HEK293 (cell line): ENCODE measurements around the gene MRPS22.
A peak's percentile ranks its signal among the peaks of the same experiment; 100 is the strongest.

Experiments used
- CTCF ChIA-PET: fragments of 350-600 bp; formaldehyde crosslinking; extraction: SDS; loops from one replicate; lab custom pipeline; 2021; ENCODE audit warnings: antibody characterized with exemption; lab: Yijun Ruan, JAX
- POLR2A ChIA-PET: fragments of 300-600 bp; formaldehyde crosslinking; extraction: SDS; loops from one replicate; lab custom pipeline; 2020; ENCODE audit warnings: antibody characterized with exemption, inconsistent platforms; lab: Yijun Ruan, JAX
- H3K27ac ChIP-seq: fragments of 200-500 bp; sonication (Bioruptor generic); 2 replicates; pipeline ENCODE4 v1.5.1; 2014; ENCODE audit warnings: low read depth, low read length, control low read depth, inconsistent platforms; ENCODE audit errors: extremely low read depth
- H3K36me3 ChIP-seq, 2 experiments: fragments of 200-500 bp in 1 of 2; sonication (Bioruptor generic) in 1 of 2; 1 replicate in 1 of 2; 2 replicates in 1 of 2; pipeline ENCODE4 v1.5.1; 2014 to 2017; ENCODE audit warnings: inconsistent platforms in 2 of 2, low read length in 2 of 2; ENCODE audit not compliant: control insufficient read depth in 2 of 2, insufficient read depth in 1 of 2
- H3K4me1 ChIP-seq: fragments of 200-500 bp; sonication (Bioruptor generic); 2 replicates; pipeline ENCODE4 v1.5.1; 2014; ENCODE audit warnings: mild to moderate bottlenecking, low read length, inconsistent platforms; ENCODE audit not compliant: control insufficient read depth, insufficient read depth
- H3K4me3 ChIP-seq: 2 replicates; pipeline ENCODE4 v1.5.1; 2011; ENCODE audit warnings: low read depth, mild to moderate bottlenecking, control low read depth, low read length, moderate library complexity
- H3K9me3 ChIP-seq: fragments of 200-500 bp; sonication (Bioruptor generic); 2 replicates; pipeline ENCODE4 v1.5.1; 2014; ENCODE audit warnings: low read depth, low read length, inconsistent platforms; ENCODE audit not compliant: control insufficient read depth, insufficient read depth
- BCL11B ChIP-seq: fragments of 450-650 bp; formaldehyde crosslinking; IDR thresholded peaks from 2 replicates; pipeline ENCODE4 v1.5.1; 2016; ENCODE audit warnings: low read depth, missing biosample characterization, missing genetic modification characterization
- GLI4 ChIP-seq: fragments of 450-650 bp; formaldehyde crosslinking; IDR thresholded peaks from 2 replicates; pipeline ENCODE4 v1.5.1; 2016; ENCODE audit warnings: missing biosample characterization, missing genetic modification characterization
- GLIS1 ChIP-seq: fragments of 450-650 bp; formaldehyde crosslinking; IDR thresholded peaks from 2 replicates; pipeline ENCODE4 v1.5.1; 2016; ENCODE audit warnings: missing biosample characterization, missing genetic modification characterization
- KLF1 ChIP-seq: fragments of 450-650 bp; formaldehyde crosslinking; IDR thresholded peaks from 2 replicates; pipeline ENCODE4 v1.5.1; 2016; ENCODE audit warnings: missing biosample characterization, missing genetic modification characterization
- KLF9 ChIP-seq: fragments of 450-650 bp; formaldehyde crosslinking; IDR thresholded peaks from 2 replicates; pipeline ENCODE4 v1.5.1; 2016; ENCODE audit warnings: missing biosample characterization, missing genetic modification characterization, low read depth
- PRDM1 ChIP-seq: fragments of 450-650 bp; formaldehyde crosslinking; IDR thresholded peaks from 2 replicates; pipeline ENCODE4; 2016; ENCODE audit warnings: missing biosample characterization, missing genetic modification characterization
- SCRT1 ChIP-seq: fragments of 450-650 bp; formaldehyde crosslinking; IDR thresholded peaks from 2 replicates; pipeline ENCODE4 v1.5.1; 2016; ENCODE audit warnings: missing biosample characterization, missing genetic modification characterization, borderline replicate concordance
- SCRT2 ChIP-seq: fragments of 450-650 bp; formaldehyde crosslinking; IDR thresholded peaks from 2 replicates; pipeline ENCODE4 v1.5.1; 2016; ENCODE audit warnings: missing biosample characterization, missing genetic modification characterization
- TCF7L2 ChIP-seq: IDR thresholded peaks from 2 replicates; pipeline ENCODE4 v1.6.1; 2011; ENCODE audit warnings: low read depth, mild to moderate bottlenecking, inconsistent platforms, low read length, moderate library complexity, borderline replicate concordance
- ZBTB10 ChIP-seq: fragments of 450-650 bp; formaldehyde crosslinking; IDR thresholded peaks from 2 replicates; pipeline ENCODE4 v1.5.1; 2016; ENCODE audit warnings: missing biosample characterization, missing genetic modification characterization
- ZBTB7A ChIP-seq: fragments of 450-650 bp; formaldehyde crosslinking; IDR thresholded peaks from 2 replicates; pipeline ENCODE4 v1.5.1; 2016; ENCODE audit warnings: low read depth, missing biosample characterization, missing genetic modification characterization
- ZEB2 ChIP-seq: fragments of 450-650 bp; formaldehyde crosslinking; IDR thresholded peaks from 2 replicates; pipeline ENCODE4 v1.5.1; 2016; ENCODE audit warnings: missing biosample characterization, missing genetic modification characterization
- ZFP69B ChIP-seq: fragments of 450-650 bp; formaldehyde crosslinking; IDR thresholded peaks from 2 replicates; pipeline ENCODE4 v1.5.1; 2016; ENCODE audit warnings: missing biosample characterization, missing genetic modification characterization
- ZNF114 ChIP-seq: fragments of 450-650 bp; formaldehyde crosslinking; IDR thresholded peaks from 2 replicates; pipeline ENCODE4 v1.5.0; 2017; ENCODE audit warnings: missing biosample characterization, missing genetic modification characterization
- ZNF133 ChIP-seq: fragments of 450-650 bp; formaldehyde crosslinking; IDR thresholded peaks from 2 replicates; pipeline ENCODE4 v1.5.1; 2016; ENCODE audit warnings: missing biosample characterization, missing genetic modification characterization
- ZNF18 ChIP-seq: fragments of 450-650 bp; formaldehyde crosslinking; IDR thresholded peaks from 2 replicates; pipeline ENCODE4 v1.5.1; 2016; ENCODE audit warnings: missing biosample characterization, missing genetic modification characterization
- ZNF184 ChIP-seq: fragments of 450-650 bp; IDR thresholded peaks from 2 replicates; pipeline ENCODE4 v1.5.1; 2018; ENCODE audit warnings: missing biosample characterization, mild to moderate bottlenecking, missing genetic modification characterization
- ZNF324 ChIP-seq: fragments of 450-650 bp; formaldehyde crosslinking; IDR thresholded peaks from 2 replicates; pipeline ENCODE4 v1.5.1; 2016; ENCODE audit warnings: missing biosample characterization, missing genetic modification characterization
- ZNF354C ChIP-seq: fragments of 450-650 bp; formaldehyde crosslinking; IDR thresholded peaks from 2 replicates; pipeline ENCODE4 v1.5.1; 2016; ENCODE audit warnings: missing biosample characterization, missing genetic modification characterization, low read depth, borderline replicate concordance
- ZNF514 ChIP-seq: fragments of 450-650 bp; formaldehyde crosslinking; IDR thresholded peaks from 2 replicates; pipeline ENCODE4 v1.5.1; 2016; ENCODE audit warnings: missing biosample characterization, missing genetic modification characterization
- ZNF521 ChIP-seq: fragments of 450-650 bp; formaldehyde crosslinking; IDR thresholded peaks from 2 replicates; pipeline ENCODE4 v1.5.1; 2017; ENCODE audit warnings: missing biosample characterization, mild to moderate bottlenecking, missing genetic modification characterization
- ZNF707 ChIP-seq: fragments of 450-650 bp; formaldehyde crosslinking; IDR thresholded peaks from 2 replicates; pipeline ENCODE4 v1.5.1; 2016; ENCODE audit warnings: missing biosample characterization, missing genetic modification characterization
- ZNF776 ChIP-seq: fragments of 450-650 bp; formaldehyde crosslinking; IDR thresholded peaks from 2 replicates; pipeline ENCODE4 v1.5.0; 2017; ENCODE audit warnings: missing biosample characterization, missing genetic modification characterization, borderline replicate concordance
- ZNF843 ChIP-seq: fragments of 450-650 bp; formaldehyde crosslinking; IDR thresholded peaks from 2 replicates; pipeline ENCODE4 v1.5.1; 2016; ENCODE audit warnings: missing biosample characterization, missing genetic modification characterization
- ZSCAN18 ChIP-seq: fragments of 450-650 bp; formaldehyde crosslinking; IDR thresholded peaks from 2 replicates; pipeline ENCODE4 v1.5.1; 2016; ENCODE audit warnings: missing biosample characterization, missing genetic modification characterization
- TF ChIP-seq, protein P1 (sequence below): fragments of 450-650 bp; formaldehyde crosslinking; IDR thresholded peaks from 2 replicates; pipeline ENCODE4 v1.5.1; 2016; ENCODE audit warnings: missing biosample characterization, missing genetic modification characterization

MRPS22 gene

DNA sequence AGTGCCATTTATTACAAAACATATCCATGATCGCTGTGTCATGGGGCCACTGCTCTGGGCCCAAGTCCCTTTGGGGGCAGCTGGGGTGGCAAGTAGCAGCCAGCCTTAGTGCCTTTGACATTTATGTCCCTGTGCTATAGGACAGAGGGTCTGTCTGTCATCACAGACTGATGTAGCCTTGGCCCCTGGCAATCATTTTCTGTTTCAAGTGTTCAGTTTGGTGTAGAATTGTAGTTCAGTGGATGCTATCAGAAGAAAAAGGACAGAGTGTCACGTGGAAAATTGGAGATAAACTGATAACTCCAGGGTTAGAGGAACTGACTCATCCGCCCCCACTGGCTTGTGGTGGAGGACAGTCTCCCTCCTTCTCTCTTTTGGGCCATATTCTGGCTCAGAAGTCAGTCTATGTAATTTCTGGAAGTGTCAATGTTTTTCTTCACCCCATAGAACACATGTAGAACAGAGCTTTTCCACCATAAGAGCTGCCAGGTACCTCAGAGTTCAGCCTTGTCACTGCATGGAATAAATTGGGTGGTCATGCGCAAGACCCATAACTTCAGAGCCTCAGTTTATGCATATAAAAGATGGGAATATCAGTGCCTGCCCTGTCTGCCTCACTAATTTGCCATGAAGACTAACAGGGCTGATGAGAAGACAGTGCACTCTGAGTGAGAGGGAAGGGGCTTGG lies 4.5 kb upstream of the MRPS22 start (continued):
- TF ChIP-seq ZFP69B (tag by site-specific recombination) (no peak), ZNF776 (tag by site-specific recombination) (no peak), ZEB2 (no peak), ZBTB10 (tag by site-specific recombination) (no peak), ZSCAN18 (tag by site-specific recombination) (no peak), ZNF18 (tag by site-specific recombination) (no peak), ZNF114 (tag by site-specific recombination) (no peak), ZNF521 (tag by site-specific recombination) (no peak), ZNF324 (tag by site-specific recombination) (no peak)

- no peaks in the 10 kb centered on the region for H3K4me1 ChIP-seq
- H3K4me3 ChIP-seq: no peak overlapping the region
- TF ChIP-seq ZNF707 (tag by site-specific recombination): no peak
- peak; percentile 31; the same call in 1 of the 2 replicates for TF ChIP-seq GLIS1 (tag by site-specific recombination)
- ChIA-PET CTCF (interaction anchor here (0.5 to 2.1 kb wide), 2 partner anchors 228 to 639 kb away, joined by 3 to 7 read pairs; no protein-coding TSS in a partner anchor), POLR2A (no interaction called here)
- peaks cover 0 to under 1% of the 10 kb centered on the region in 2 experiments; a peak in 1 of 3 replicates for H3K36me3 ChIP-seq
- H3K9me3 ChIP-seq: no peaks in the 10 kb centered on the region
- H3K27ac ChIP-seq: no peak overlapping the region
Measured at GRCh38 chr3:139340784-139341183, 3.0 kb upstream of the MRPS22 start.

- no peak overlapping the region for H3K27ac ChIP-seq
- POLR2A ChIA-PET: no interaction called here
- H3K4me1 ChIP-seq: no peaks in the 10 kb centered on the region
- H3K9me3 ChIP-seq: no peaks in the 10 kb centered on the region
- CTCF ChIA-PET: interaction anchor here (0.6 to 2.1 kb wide), 4 partner anchors 12 to 230 kb away, joined by 3 to 7 read pairs (median 4); no protein-coding TSS in a partner anchor
- H3K4me3 ChIP-seq: no peak overlapping the region
- H3K36me3 ChIP-seq: peaks cover 0 to 13% of the 10 kb centered on the region in 2 experiments; a peak in 1 of 3 replicates
- TF ChIP-seq GLI4 (tag by site-specific recombination) (no peak), KLF9 (tag by site-specific recombination) (no peak), TCF7L2 (no peak), ZNF354C (tag by site-specific recombination) (no peak), ZBTB7A (tag by site-specific recombination) (no peak), SCRT2 (no peak), ZNF133 (tag by site-specific recombination) (no peak), BCL11B (tag by site-specific recombination) (no peak), SCRT1 (tag by site-specific recombination) (no peak), ZNF184 (tag by site-specific recombination) (no peak), ZNF843 (no peak), ZNF514 (tag by site-specific recombination) (no peak), KLF1 (tag by site-specific recombination) (no peak), PRDM1 (tag by site-specific recombination) (no peak)
- TF ChIP-seq, protein P1, sequence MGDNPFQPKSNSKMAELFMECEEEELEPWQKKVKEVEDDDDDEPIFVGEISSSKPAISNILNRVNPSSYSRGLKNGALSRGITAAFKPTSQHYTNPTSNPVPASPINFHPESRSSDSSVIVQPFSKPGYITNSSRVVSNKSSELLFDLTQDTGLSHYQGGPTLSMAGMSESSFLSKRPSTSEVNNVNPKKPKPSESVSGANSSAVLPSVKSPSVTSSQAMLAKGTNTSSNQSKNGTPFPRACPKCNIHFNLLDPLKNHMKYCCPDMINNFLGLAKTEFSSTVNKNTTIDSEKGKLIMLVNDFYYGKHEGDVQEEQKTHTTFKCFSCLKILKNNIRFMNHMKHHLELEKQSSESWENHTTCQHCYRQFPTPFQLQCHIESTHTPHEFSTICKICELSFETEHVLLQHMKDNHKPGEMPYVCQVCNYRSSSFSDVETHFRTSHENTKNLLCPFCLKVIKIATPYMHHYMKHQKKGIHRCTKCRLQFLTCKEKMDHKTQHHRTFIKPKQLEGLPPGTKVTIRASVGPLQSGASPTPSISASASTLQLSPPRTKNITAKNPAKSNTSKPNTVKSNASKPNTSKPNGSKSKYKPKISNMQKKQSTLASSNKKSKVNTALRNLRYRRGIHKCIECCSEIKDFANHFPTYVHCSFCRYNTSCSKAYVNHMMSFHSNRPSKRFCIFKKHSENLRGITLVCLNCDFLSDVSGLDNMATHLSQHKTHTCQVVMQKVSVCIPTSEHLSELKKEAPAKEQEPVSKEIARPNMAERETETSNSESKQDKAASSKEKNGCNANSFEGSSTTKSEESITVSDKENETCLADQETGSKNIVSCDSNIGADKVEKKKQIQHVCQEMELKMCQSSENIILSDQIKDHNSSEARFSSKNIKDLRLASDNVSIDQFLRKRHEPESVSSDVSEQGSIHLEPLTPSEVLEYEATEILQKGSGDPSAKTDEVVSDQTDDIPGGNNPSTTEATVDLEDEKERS (tag by site-specific recombination): no peak
Measured at GRCh38 chr3:139342054-139342453, 1.8 kb upstream of the MRPS22 start.
